NB4 (cell line): ENCODE measurements around the gene TIMP1.

ENCODE experiments used
- DNase-seq: peaks from one replicate; pipeline ENCODE4 v3.0.0; 2010; ENCODE audit warnings: low read depth
- H3K4me3 ChIP-seq: one replicate; pipeline ENCODE4 v1.5.1; 2011; ENCODE audit warnings: mild to moderate bottlenecking, low read depth, low read length, moderate library complexity
- MYC ChIP-seq: IDR thresholded peaks from 2 replicates; pipeline ENCODE4 v1.6.1; 2011; ENCODE audit warnings: low read depth, low read length
- POLR2A ChIP-seq: IDR thresholded peaks from 2 replicates; pipeline ENCODE4 v1.6.1; 2011; ENCODE audit warnings: mild to moderate bottlenecking; ENCODE audit not compliant: insufficient read length; ENCODE audit errors: extremely low read depth
- TF ChIP-seq, protein P1 (sequence below): IDR thresholded peaks from 2 replicates; pipeline ENCODE4 v1.6.1; 2011; ENCODE audit warnings: low read depth, low read length
- TF ChIP-seq, protein P2 (sequence below): IDR thresholded peaks from one replicate; pipeline ENCODE4 v1.5.1; 2012; ENCODE audit warnings: low read depth, low read length

The TIMP1 gene

DNA sequence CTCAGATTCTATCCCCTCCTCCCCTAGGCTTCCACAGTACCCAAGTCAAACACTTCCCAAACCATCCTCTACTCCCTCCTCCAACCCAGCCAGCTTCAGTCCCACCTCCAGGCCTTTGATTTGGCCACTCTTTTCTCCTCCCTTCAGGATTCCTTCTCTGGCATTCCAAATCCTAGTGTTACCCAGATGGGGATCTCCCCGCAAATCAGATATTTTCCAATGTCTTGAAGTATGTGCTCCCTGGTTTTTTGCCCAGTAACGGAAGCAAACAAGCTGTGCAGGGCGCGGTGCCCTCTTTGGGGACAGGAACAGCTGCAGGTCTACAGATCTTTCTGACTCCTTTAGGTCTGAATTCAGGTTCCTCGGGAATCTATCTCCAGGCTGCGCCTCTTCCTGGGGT, 39.6 kb downstream of the TIMP1 start:
- TF ChIP-seq POLR2A (no peak), MYC (no peak)
- TF ChIP-seq, protein P1, sequence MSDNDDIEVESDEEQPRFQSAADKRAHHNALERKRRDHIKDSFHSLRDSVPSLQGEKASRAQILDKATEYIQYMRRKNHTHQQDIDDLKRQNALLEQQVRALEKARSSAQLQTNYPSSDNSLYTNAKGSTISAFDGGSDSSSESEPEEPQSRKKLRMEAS: no peak
- TF ChIP-seq, protein P2, sequence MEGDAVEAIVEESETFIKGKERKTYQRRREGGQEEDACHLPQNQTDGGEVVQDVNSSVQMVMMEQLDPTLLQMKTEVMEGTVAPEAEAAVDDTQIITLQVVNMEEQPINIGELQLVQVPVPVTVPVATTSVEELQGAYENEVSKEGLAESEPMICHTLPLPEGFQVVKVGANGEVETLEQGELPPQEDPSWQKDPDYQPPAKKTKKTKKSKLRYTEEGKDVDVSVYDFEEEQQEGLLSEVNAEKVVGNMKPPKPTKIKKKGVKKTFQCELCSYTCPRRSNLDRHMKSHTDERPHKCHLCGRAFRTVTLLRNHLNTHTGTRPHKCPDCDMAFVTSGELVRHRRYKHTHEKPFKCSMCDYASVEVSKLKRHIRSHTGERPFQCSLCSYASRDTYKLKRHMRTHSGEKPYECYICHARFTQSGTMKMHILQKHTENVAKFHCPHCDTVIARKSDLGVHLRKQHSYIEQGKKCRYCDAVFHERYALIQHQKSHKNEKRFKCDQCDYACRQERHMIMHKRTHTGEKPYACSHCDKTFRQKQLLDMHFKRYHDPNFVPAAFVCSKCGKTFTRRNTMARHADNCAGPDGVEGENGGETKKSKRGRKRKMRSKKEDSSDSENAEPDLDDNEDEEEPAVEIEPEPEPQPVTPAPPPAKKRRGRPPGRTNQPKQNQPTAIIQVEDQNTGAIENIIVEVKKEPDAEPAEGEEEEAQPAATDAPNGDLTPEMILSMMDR: no peak
- DNase-seq: no peak
- no peak overlapping the region for H3K4me3 ChIP-seq

DNA sequence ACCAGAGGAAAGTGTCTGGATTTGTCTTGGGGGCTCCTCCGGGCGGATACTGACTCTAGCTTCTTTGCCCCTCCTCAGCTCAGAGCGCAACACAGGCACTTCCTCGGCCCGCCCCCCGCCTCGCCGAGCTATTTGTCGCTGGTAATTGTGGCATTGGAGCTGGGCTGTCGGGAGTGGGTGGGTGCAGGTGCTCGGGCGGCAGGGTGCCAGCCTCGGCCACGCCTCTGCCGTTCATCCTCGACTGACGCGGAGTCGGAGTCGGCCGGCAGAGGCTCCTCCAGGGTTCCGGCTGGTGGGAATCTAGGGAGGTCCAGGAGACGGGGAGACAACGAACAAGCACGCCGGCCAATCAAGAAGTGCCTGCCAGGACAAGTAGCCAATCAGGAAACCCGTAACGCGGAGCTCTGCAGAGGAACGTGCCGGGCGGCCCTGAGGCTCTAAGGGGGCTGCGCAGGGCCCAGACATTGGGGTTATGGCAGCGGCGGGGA, 41.3 kb downstream of the TIMP1 start:
- TF ChIP-seq, protein P2: no peak
- TF ChIP-seq POLR2A (no peak), MYC (no peak)
- TF ChIP-seq, protein P1: no peak
- H3K4me3 ChIP-seq: no peak overlapping the region
- DNase-seq: peak; percentile 63

DNA sequence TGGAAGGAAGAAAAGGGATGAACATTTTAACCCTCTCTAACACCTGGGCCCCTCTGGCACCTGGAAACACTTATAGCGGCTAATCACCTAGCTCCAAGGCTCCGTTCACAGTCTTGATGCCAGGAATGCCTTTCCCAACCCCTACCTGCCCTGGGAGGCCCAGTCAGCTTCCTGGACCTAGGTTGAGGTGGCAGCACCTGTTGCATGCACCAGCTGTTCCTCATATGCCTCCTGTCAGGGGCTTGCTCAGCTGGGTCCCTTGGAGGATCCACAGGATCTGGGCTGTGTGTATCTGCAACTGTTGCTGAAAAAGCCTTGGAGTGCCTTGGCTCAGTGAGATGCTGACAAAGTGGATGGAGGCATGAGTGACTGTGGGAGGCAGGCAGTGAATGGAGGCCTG, 43.1 kb downstream of the TIMP1 start:
- H3K4me3 ChIP-seq: no peak overlapping the region
- no peak for DNase-seq
- TF ChIP-seq, protein P1: no peak
- no peak for TF ChIP-seq POLR2A
- no peak for TF ChIP-seq MYC
- TF ChIP-seq, protein P2: no peak

DNA sequence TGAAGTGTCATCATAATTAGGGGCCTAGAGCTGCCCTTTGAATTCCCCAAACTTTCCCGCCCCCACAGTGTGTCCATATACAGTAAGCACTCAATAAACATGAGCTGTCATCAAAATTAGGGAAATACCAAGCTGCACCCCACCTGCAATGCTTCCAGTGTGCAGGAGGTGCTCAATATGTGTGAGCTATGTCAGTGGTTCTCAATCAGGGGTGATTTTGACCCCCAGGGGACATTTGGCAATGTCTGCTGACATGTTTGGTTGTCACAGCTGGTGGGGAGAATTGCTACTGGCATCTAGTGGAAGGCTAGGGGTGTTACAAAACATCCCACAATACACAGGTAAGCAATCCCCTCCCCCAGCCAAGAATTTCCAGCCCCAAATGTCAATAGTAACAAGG, 46.7 kb downstream of the TIMP1 start:
- H3K4me3 ChIP-seq: peak overlapping the region; percentile 46
- peak; percentile 84 for DNase-seq
- TF ChIP-seq, protein P1: no peak
- TF ChIP-seq, protein P2: peak; percentile 40

DNA sequence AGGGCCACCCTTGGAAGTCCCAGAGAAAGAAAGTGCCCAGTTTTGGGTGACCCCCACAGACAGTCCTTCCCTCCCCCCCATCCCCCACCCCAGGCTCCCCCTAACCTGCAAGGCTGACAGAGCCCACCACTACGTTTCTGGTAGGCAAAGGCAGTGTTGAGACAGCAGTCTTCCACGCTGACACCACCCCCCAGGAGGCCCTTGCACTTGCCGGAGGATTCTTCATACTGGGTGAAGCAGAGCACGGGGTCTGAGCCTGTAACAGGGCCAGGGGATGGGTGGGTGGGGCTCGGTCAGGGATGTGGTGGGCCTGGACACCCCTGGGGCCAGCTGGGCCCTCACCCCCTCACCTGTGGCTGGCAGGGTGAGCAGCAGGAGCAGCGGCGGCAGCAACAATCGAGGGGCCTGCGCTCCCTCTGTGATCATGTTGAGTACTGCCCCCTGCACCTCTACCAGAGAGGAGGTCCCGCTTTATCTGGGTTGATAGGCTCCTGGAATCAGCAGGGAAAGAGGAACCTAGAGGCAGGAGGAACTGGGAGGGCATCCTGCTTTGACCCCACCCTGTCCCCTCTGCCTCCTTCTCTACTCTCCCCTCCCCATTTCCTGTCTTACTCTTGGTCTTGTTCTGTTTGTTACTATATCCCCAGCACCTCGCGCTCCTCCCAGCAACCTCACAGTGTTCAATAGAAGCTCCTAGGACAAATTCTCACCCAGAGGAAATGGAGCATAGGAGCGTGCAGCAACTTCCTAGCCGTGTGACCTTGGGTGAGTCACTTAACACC, 47.4 kb downstream of the TIMP1 start, which contains the start of gene CFP:
CFP (minus strand) TSS at position 512 of the 782 bp plus-strand sequence; CDS start at position 426, 86 bp downstream.
- peak; percentile 89 for DNase-seq
- peak within 1 kb of the TSS; percentile 46 for H3K4me3 ChIP-seq
- TF ChIP-seq, protein P1: no peak
- TF ChIP-seq, protein P2: no peak
- TF ChIP-seq MYC (no peak), POLR2A (no peak)
